GM19193 (cell line): Measurements from ENCODE around the gene SLC35B2.

Source experiments
- POLR2A ChIP-seq: IDR thresholded peaks from 4 replicates; pipeline ENCODE4 v1.6.1; 2011; ENCODE audit not compliant: insufficient read depth, insufficient read length; ENCODE audit errors: extremely low read depth

Gene SLC35B2

GRCh38 chr6:44217332-44218143, 39.8 kb downstream of the SLC35B2 start:
- no peak for TF ChIP-seq POLR2A

- TF ChIP-seq POLR2A = no peak
Measured at GRCh38 chr6:44216677-44217331, 40.5 kb downstream of the SLC35B2 start, which contains the start of gene MYMX. MYMX (plus strand) TSS chr6:44216926; CDS start chr6:44217472, 546 bp downstream.

GRCh38 chr6:44214307-44214706, 43.0 kb downstream of the SLC35B2 start:
- TF ChIP-seq POLR2A = no peak

GRCh38 chr6:44211284-44211683, 46.0 kb downstream of the SLC35B2 start:
- TF ChIP-seq POLR2A = no peak

DNA sequence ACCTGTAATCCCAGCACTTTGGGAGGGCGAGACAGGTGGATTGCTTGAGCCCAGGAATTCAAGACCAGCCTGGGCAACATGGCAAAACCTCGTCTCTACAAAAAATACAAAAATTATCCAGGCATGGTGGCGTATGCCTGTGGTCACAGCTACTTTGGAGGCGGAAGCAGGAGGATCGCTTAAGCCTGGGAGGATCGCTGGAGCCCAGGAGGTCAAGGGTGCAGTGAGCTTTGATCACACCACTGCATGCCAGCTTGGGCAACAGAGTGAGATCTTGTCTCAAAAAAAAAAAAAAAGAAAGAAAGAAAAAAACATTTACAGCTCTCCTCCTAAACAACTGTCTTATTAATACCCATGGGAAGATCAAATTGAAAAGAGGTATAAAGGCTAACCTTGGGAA, 49.4 kb downstream of the SLC35B2 start:
- no peak for TF ChIP-seq POLR2A
